HepG2 (cell line): ENCODE data around the gene FLOT2. TPM values are rescaled to one million over a fixed set of nuclear protein-coding genes. Genes with fewer than 3 reads are reported as not detected.

Source experiments
- HNRNPK ChIP-seq: fragments of 200-400 bp; formaldehyde crosslinking; IDR thresholded peaks from 2 replicates; pipeline ENCODE4 v1.6.1; 2018; ENCODE audit warnings: low read length, low read depth, moderate library complexity, mild to moderate bottlenecking; ENCODE audit not compliant: poor library complexity, severe bottlenecking
- HOXA9 ChIP-seq: sonication (generic); formaldehyde crosslinking; IDR thresholded peaks from 2 replicates; pipeline ENCODE4 v1.8.1; 2022; ENCODE audit warnings: missing genetic modification reagents, mild to moderate bottlenecking, moderate library complexity, borderline replicate concordance
- JDP2 ChIP-seq: sonication (generic); formaldehyde crosslinking; IDR thresholded peaks from 2 replicates; pipeline ENCODE4 v1.8.1; 2022; ENCODE audit warnings: missing genetic modification reagents, borderline replicate concordance
- KAT7 ChIP-seq: IDR thresholded peaks from 2 replicates; pipeline ENCODE4 v1.6.1; 2018; ENCODE audit warnings: borderline replicate concordance, missing compliant biosample characterization
- KLF11 ChIP-seq: IDR thresholded peaks from 2 replicates; pipeline ENCODE4 v1.6.1; 2016; ENCODE audit warnings: missing compliant biosample characterization
- PLRG1 ChIP-seq: fragments of 450-650 bp; conservative IDR thresholded peaks from 2 replicates; pipeline ENCODE4 v1.6.1; 2016
- RFXAP ChIP-seq: sonication (generic); formaldehyde crosslinking; IDR thresholded peaks from 2 replicates; pipeline ENCODE4 v1.4.0; 2020; ENCODE audit warnings: missing genetic modification reagents, borderline replicate concordance
- SUZ12 ChIP-seq: fragments of 150-350 bp; IDR thresholded peaks from 2 replicates; pipeline ENCODE4 v1.6.1; 2014; ENCODE audit warnings: low read depth, low read length
- ZNF235 ChIP-seq: sonication (generic); formaldehyde crosslinking; IDR thresholded peaks from 2 replicates; pipeline ENCODE4 v1.8.1; 2023; ENCODE audit warnings: mild to moderate bottlenecking, missing genetic modification reagents, borderline replicate concordance
- ZNF317 ChIP-seq: sonication (generic); formaldehyde crosslinking; IDR thresholded peaks from 2 replicates; pipeline ENCODE4 v1.5.0; 2020; ENCODE audit warnings: mild to moderate bottlenecking, missing genetic modification reagents
- ZNF510 ChIP-seq: sonication (generic); formaldehyde crosslinking; IDR thresholded peaks from 2 replicates; pipeline ENCODE4 v1.4.0; 2020; ENCODE audit warnings: low read depth, mild to moderate bottlenecking, missing genetic modification reagents
- ZNF558 ChIP-seq: sonication (generic); formaldehyde crosslinking; IDR thresholded peaks from 2 replicates; pipeline ENCODE4 v1.9.0; 2022; ENCODE audit warnings: mild to moderate bottlenecking, missing genetic modification reagents, borderline replicate concordance
- ZNF674 ChIP-seq: sonication (generic); formaldehyde crosslinking; IDR thresholded peaks from 2 replicates; pipeline ENCODE4 v1.5.0; 2020; ENCODE audit warnings: low read depth, mild to moderate bottlenecking, missing genetic modification reagents
- ZNF713 ChIP-seq: sonication (generic); formaldehyde crosslinking; IDR thresholded peaks from 2 replicates; pipeline ENCODE4 v1.4.0; 2020; ENCODE audit warnings: mild to moderate bottlenecking, missing genetic modification reagents
- ZNF879 ChIP-seq: sonication (generic); formaldehyde crosslinking; IDR thresholded peaks from 2 replicates; pipeline ENCODE4 v1.8.1; 2023; ENCODE audit warnings: missing genetic modification reagents
- polyA plus RNA-seq, 8 experiments: library from polyadenylated mRNA; depleted of rRNA in 3 of 8; stranded (reverse) in 7 of 8; unstranded in 1 of 8; fragments of >200 nt; fragmentation: Illumina TruSeq in 4 of 8; extraction: Trizol in 4 of 8; gene quantifications; 2 replicates each; pipeline versions ENCODE4 v1.2.1 to v1.2.3, GENCODE V29; 2011 to 2016; ENCODE audit warnings: low read depth in 4 of 8, missing spikeins in 1 of 8, mixed read lengths in 1 of 8; ENCODE audit not compliant: insufficient read depth in 1 of 8
- total RNA-seq, 5 experiments: library from RNA; depleted of rRNA; stranded (reverse); fragments of >200 nt; fragmentation: Illumina TruSeq; extraction: Trizol; gene quantifications; 2 replicates each; pipeline ENCODE4 v1.2.3, GENCODE V29; 2016; ENCODE audit warnings: low read depth in 1 of 5
- TF ChIP-seq, protein P1 (sequence below): sonication (generic); formaldehyde crosslinking; IDR thresholded peaks from 2 replicates; pipeline ENCODE4 v1.9.0; 2021; ENCODE audit warnings: missing genetic modification reagents, mild to moderate bottlenecking, borderline replicate concordance
- TF ChIP-seq, protein P2 (sequence below): sonication (generic); formaldehyde crosslinking; IDR thresholded peaks from 2 replicates; pipeline ENCODE4 v1.5.1; 2020; ENCODE audit warnings: mild to moderate bottlenecking, missing genetic modification reagents, moderate library complexity
- TF ChIP-seq, protein P3 (sequence below): sonication (generic); formaldehyde crosslinking; IDR thresholded peaks from 2 replicates; pipeline ENCODE4 v1.4.0; 2020; ENCODE audit warnings: mild to moderate bottlenecking, missing genetic modification reagents
- TF ChIP-seq, protein P4 (sequence below), 2 experiments: sonication (generic) in 1 of 2; formaldehyde crosslinking in 1 of 2; IDR thresholded peaks; 2 replicates each; pipeline versions ENCODE4 v1.4.0 to v1.6.1; 2018 to 2020; ENCODE audit warnings: missing genetic modification reagents in 2 of 2, borderline replicate concordance in 1 of 2, low read depth in 1 of 2, mild to moderate bottlenecking in 1 of 2, missing biosample characterization in 1 of 2
- TF ChIP-seq, protein P5 (sequence below): sonication (generic); formaldehyde crosslinking; conservative IDR thresholded peaks from 2 replicates; pipeline ENCODE4 v1.4.0; 2020; ENCODE audit warnings: missing genetic modification reagents
- TF ChIP-seq, protein P6 (sequence below): sonication (generic); formaldehyde crosslinking; IDR thresholded peaks from 2 replicates; pipeline ENCODE4 v1.5.0; 2020; ENCODE audit warnings: missing genetic modification reagents

Gene FLOT2
- total and polyA plus RNA-seq, 2 of the 13 experiments (the other 11 are each of a cell fraction or from before 2014, with no cell fraction given): 54.3 to 54.5 TPM

DNA sequence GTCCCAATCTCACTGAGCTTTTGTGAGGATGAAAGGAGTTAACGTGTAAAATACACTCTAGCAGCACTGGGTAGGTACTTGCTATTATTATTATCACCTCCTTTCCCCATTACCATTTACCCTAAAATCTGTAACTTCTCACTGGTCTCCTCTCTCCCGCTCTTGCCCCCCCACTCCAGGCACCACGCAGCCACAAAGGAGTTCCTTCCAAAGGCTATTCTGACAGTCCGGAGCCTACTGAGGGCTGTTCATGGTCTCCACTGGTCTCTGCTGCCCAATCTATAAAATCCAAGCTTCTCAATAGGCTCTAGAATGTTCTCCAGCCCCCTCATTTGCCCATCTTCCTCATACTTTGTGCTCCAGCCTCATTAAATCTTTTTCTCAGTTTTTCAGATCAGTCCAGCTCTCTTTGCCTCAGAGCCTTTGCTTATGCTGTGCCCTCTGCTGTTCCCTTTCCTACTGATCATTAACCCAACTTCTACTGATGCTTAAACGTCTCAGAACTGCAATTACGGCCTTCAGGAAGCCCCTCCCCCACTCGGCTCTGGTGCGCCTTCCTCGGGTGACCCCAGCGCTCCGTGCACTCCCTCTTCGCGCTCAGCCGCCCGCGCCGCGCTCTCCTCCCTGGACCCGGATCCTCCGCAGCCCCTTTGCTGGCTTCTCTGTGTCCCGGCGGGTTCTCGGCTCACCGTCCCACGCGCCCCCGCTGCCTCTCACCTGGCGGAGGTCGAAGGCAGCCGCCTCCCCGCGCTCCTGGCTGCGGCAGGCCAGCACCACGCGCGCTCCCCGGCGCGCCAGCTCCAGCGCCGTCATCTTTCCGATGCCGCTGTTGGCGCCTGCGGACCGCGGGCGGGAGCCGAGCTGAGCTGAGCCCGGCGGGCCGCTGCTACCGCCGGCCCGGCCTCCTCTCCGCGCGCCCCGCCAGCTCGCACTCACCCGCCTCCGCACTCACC lies 4.6 kb upstream of the FLOT2 start (continued):
- TF ChIP-seq ZNF674 (no peak), ZNF235 (no peak), KLF11 (CRISPR knock-in tag) (no peak), ZNF558 (no peak), ZNF510 (peak; percentile 39; the same call in 1 of the 2 replicates), RFXAP (CRISPR knock-in tag) (no peak), PLRG1 (no peak), HNRNPK (peak; percentile 11), HOXA9 (CRISPR knock-in tag) (no peak), ZNF879 (0 out of 2 replicates have a peak, but pooled peaks have one; percentile 19), KAT7 (CRISPR knock-in tag) (no peak), JDP2 (CRISPR knock-in tag) (no peak), SUZ12 (no peak), ZNF713 (CRISPR knock-in tag) (peak; percentile 89; the same call in 1 of the 2 replicates), ZNF317 (CRISPR knock-in tag) (no peak)
- TF ChIP-seq, protein P1, sequence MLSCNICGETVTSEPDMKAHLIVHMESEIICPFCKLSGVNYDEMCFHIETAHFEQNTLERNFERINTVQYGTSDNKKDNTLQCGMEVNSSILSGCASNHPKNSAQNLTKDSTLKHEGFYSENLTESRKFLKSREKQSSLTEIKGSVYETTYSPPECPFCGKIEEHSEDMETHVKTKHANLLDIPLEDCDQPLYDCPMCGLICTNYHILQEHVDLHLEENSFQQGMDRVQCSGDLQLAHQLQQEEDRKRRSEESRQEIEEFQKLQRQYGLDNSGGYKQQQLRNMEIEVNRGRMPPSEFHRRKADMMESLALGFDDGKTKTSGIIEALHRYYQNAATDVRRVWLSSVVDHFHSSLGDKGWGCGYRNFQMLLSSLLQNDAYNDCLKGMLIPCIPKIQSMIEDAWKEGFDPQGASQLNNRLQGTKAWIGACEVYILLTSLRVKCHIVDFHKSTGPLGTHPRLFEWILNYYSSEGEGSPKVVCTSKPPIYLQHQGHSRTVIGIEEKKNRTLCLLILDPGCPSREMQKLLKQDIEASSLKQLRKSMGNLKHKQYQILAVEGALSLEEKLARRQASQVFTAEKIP (CRISPR knock-in tag): no peak
- TF ChIP-seq, protein P2, sequence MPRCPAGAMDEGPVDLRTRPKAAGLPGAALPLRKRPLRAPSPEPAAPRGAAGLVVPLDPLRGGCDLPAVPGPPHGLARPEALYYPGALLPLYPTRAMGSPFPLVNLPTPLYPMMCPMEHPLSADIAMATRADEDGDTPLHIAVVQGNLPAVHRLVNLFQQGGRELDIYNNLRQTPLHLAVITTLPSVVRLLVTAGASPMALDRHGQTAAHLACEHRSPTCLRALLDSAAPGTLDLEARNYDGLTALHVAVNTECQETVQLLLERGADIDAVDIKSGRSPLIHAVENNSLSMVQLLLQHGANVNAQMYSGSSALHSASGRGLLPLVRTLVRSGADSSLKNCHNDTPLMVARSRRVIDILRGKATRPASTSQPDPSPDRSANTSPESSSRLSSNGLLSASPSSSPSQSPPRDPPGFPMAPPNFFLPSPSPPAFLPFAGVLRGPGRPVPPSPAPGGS (CRISPR knock-in tag): peak; percentile 55; the same call in 1 of the 2 replicates
- TF ChIP-seq, protein P3, sequence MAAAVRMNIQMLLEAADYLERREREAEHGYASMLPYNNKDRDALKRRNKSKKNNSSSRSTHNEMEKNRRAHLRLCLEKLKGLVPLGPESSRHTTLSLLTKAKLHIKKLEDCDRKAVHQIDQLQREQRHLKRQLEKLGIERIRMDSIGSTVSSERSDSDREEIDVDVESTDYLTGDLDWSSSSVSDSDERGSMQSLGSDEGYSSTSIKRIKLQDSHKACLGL: no peak; the same call in 1 of the 2 replicates
- TF ChIP-seq, protein P4, sequence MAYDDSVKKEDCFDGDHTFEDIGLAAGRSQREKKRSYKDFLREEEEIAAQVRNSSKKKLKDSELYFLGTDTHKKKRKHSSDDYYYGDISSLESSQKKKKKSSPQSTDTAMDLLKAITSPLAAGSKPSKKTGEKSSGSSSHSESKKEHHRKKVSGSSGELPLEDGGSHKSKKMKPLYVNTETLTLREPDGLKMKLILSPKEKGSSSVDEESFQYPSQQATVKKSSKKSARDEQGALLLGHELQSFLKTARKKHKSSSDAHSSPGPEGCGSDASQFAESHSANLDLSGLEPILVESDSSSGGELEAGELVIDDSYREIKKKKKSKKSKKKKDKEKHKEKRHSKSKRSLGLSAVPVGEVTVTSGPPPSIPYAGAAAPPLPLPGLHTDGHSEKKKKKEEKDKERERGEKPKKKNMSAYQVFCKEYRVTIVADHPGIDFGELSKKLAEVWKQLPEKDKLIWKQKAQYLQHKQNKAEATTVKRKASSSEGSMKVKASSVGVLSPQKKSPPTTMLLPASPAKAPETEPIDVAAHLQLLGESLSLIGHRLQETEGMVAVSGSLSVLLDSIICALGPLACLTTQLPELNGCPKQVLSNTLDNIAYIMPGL (CRISPR knock-in tag; IDR thresholded peaks at IDR 0.05; ENCODE audit: borderline replicate concordance in 1 of 2, low read depth in 1 of 2): no peak
- TF ChIP-seq, protein P5, sequence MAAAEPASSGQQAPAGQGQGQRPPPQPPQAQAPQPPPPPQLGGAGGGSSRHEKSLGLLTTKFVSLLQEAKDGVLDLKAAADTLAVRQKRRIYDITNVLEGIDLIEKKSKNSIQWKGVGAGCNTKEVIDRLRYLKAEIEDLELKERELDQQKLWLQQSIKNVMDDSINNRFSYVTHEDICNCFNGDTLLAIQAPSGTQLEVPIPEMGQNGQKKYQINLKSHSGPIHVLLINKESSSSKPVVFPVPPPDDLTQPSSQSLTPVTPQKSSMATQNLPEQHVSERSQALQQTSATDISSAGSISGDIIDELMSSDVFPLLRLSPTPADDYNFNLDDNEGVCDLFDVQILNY (CRISPR knock-in tag): 0 out of 2 replicates have a peak, but pooled peaks have one; percentile 16
- TF ChIP-seq, protein P6, sequence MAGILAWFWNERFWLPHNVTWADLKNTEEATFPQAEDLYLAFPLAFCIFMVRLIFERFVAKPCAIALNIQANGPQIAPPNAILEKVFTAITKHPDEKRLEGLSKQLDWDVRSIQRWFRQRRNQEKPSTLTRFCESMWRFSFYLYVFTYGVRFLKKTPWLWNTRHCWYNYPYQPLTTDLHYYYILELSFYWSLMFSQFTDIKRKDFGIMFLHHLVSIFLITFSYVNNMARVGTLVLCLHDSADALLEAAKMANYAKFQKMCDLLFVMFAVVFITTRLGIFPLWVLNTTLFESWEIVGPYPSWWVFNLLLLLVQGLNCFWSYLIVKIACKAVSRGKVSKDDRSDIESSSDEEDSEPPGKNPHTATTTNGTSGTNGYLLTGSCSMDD (CRISPR knock-in tag): no peak
